MCF 10A (cell line): ENCODE data around the gene TMEM150A. TPM values are rescaled to one million over a fixed set of nuclear protein-coding genes. Genes with fewer than 3 reads are reported as not detected.

Experiments
- BruUV-seq: library from RNA; stranded (reverse); fragments of 400-500 nt; replicated peaks from 2 replicates; lab custom pipeline; 2021; lab: Mats Ljungman, UMichigan
- CTCF ChIA-PET: fragments of 300-600 bp; sonication (Branson Sonifier 250); formaldehyde crosslinking; extraction: SDS; loops from one replicate; lab custom pipeline; 2021; ENCODE audit warnings: antibody characterized with exemption, inconsistent platforms; lab: Yijun Ruan, JAX
- POLR2A ChIA-PET: fragments of 300-600, 350-650 bp; sonication (Branson Sonifier 250); formaldehyde crosslinking; extraction: SDS; loops from one replicate; lab custom pipeline; 2020; ENCODE audit warnings: antibody characterized with exemption, inconsistent platforms; lab: Yijun Ruan, JAX
- DNase-seq: peaks from one replicate; pipeline ENCODE4 v3.0.0-alpha.2; 2018; ENCODE audit not compliant: unreplicated experiment
- H3K27ac Mint-ChIP-seq: one replicate; pipeline ENCODE4 v1.8.0; 2022; ENCODE audit warnings: mild to moderate bottlenecking, low read depth, mixed read lengths; ENCODE audit not compliant: unreplicated experiment
- H3K27me3 Mint-ChIP-seq: one replicate; pipeline ENCODE4 v1.8.0; 2022; ENCODE audit warnings: mixed read lengths; ENCODE audit not compliant: insufficient read depth, unreplicated experiment
- H3K36me3 Mint-ChIP-seq: one replicate; pipeline ENCODE4 v1.8.0; 2022; ENCODE audit warnings: mild to moderate bottlenecking, moderate library complexity, mixed read lengths; ENCODE audit not compliant: insufficient read depth, unreplicated experiment
- H3K4me1 Mint-ChIP-seq: one replicate; pipeline ENCODE4 v1.8.0; 2022; ENCODE audit warnings: mixed read lengths; ENCODE audit not compliant: insufficient read depth, unreplicated experiment
- H3K4me3 Mint-ChIP-seq: one replicate; pipeline ENCODE4 v1.8.0; 2022; ENCODE audit warnings: mild to moderate bottlenecking, moderate library complexity, mixed read lengths; ENCODE audit not compliant: unreplicated experiment
- H3K9me3 Mint-ChIP-seq: one replicate; pipeline ENCODE4 v1.8.0; 2022; ENCODE audit warnings: mixed read lengths; ENCODE audit not compliant: unreplicated experiment
- CTCF ChIP-seq: fragments of 200-600 bp; IDR thresholded peaks from one replicate; pipeline ENCODE4 v1.8.0; 2022; ENCODE audit warnings: antibody characterized with exemption, mild to moderate bottlenecking; ENCODE audit not compliant: unreplicated experiment
- intact Hi-C: fragments of 100-400 bp; cut with micrococcal nuclease; formaldehyde crosslinking; loops from 2 replicates; pipeline ENCODE4 v1.14.1; 2022
- total RNA-seq: library from RNA; stranded (reverse); gene quantifications from 2 replicates; pipeline ENCODE4 v1.2.3, GENCODE V29; 2022

TMEM150A gene
- total RNA-seq, 1 experiment from 2014 or later: 12.5 TPM

- intact Hi-C loops: no loop called here
- peaks cover 15% of the 10 kb centered on the region for H3K36me3 Mint-ChIP-seq
- no peak for DNase-seq
- POLR2A ChIA-PET: interaction anchor here (1.1 to 4.6 kb wide), 2 partner anchors 19 to 139 kb away, joined by 3 to 36 read pairs; partner anchors contain the start of gene VAMP8
- H3K4me3 Mint-ChIP-seq: no peak overlapping the region
- BruUV-seq: no TSS peak
- peaks cover 6% of the 10 kb centered on the region for H3K4me1 Mint-ChIP-seq
- no peak for TF ChIP-seq CTCF
- peak overlapping the region; percentile 39 for H3K27ac Mint-ChIP-seq
- no peaks in the 10 kb centered on the region for H3K9me3 Mint-ChIP-seq
- no peaks in the 10 kb centered on the region for H3K27me3 Mint-ChIP-seq
- CTCF ChIA-PET: interaction anchor here (0.5 to 4.9 kb wide), 2 partner anchors 21 to 138 kb away, joined by 3 to 30 read pairs; no protein-coding TSS in a partner anchor
These were observed 44.3 kb downstream of the TMEM150A start for GRCh38 chr2:85558160-85558559.

- POLR2A ChIA-PET: interaction anchor here (1.2 to 3.3 kb wide), 6 partner anchors 11 to 144 kb away, joined by 3 to 21 read pairs (median 7); partner anchors contain the start of genes MAT2A and VAMP8
- no peak for DNase-seq
- Mint-ChIP-seq H3K27me3 (no peaks in the 10 kb centered on the region), H3K4me1 (peaks cover 6% of the 10 kb centered on the region), H3K4me3 (no peak overlapping the region), H3K9me3 (no peaks in the 10 kb centered on the region), H3K36me3 (peaks cover 23% of the 10 kb centered on the region), H3K27ac (no peak overlapping the region)
- intact Hi-C loops: no loop called here
- TF ChIP-seq CTCF: no peak
- CTCF ChIA-PET: interaction anchor here (0.6 to 12.7 kb wide), 7 partner anchors 11 to 258 kb away, joined by 3 to 293 read pairs (median 5); partner anchors contain the start of gene SH2D6
- no TSS peak for BruUV-seq
These were observed 45.4 kb downstream of the TMEM150A start for GRCh38 chr2:85557130-85557529.

DNA sequence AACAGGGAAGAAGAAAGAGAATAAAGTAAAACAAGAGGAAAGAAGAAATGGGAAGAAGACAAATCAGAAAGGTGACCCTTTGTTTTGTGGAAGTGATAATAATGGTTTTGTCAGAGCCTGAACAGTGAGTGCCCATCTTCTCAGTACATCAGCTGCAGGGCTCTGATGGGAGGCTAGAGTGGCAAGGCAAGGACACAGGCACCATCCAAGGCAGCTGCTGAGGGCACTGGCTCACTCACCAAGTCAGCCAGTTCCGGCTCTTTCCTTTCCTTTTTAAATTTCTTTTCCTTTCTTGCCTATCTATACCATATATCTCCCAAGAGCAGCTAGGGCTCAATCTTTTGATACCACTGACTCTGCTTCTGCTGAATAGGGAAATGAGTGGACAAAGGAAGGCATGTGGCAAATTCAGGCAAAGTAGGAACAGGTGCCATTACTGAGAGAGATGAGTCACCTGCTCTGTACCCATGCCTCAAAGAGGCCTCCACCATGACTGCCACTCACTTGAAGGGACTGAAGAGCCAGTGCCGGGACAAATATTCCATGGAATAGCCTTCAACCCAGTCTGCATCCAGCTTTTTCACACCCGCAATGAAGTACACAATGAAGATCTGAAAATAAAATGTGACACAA, 47.4 kb downstream of the TMEM150A start:
- H3K4me1 Mint-ChIP-seq: no peaks in the 10 kb centered on the region
- no peak for TF ChIP-seq CTCF
- ChIA-PET POLR2A (interaction anchor here (0.8 to 12.3 kb wide), 5 partner anchors 9 to 135 kb away, joined by 4 to 153 read pairs (median 13); partner anchors contain the start of genes MAT2A, SH2D6 and VAMP8), CTCF (interaction anchor here (1.0 to 12.7 kb wide), 5 partner anchors 9 to 189 kb away, joined by 3 to 293 read pairs (median 5); partner anchors contain the start of gene SH2D6)
- no peaks in the 10 kb centered on the region for H3K27me3 Mint-ChIP-seq
- no peaks in the 10 kb centered on the region for H3K9me3 Mint-ChIP-seq
- DNase-seq: no peak
- peaks cover 43% of the 10 kb centered on the region for H3K36me3 Mint-ChIP-seq
- H3K4me3 Mint-ChIP-seq: no peak overlapping the region
- no peak overlapping the region for H3K27ac Mint-ChIP-seq
- intact Hi-C loops: loop anchor here (5.0 kb wide), 1 partner anchor 243 kb away; no protein-coding TSS in a partner anchor
- BruUV-seq: no TSS peak

- DNase-seq: no peak
- intact Hi-C loops: loop anchor here (5.0 kb wide), 1 partner anchor 241 kb away; no protein-coding TSS in a partner anchor
- TF ChIP-seq CTCF: no peak
- H3K27me3 Mint-ChIP-seq: no peaks in the 10 kb centered on the region
- CTCF ChIA-PET: interaction anchor here (0.6 to 12.7 kb wide), 6 partner anchors 13 to 198 kb away, joined by 4 to 293 read pairs (median 4); partner anchors contain the start of genes ELMOD3, MAT2A, RETSAT and SH2D6
- no peaks in the 10 kb centered on the region for H3K4me1 Mint-ChIP-seq
- no peak overlapping the region for H3K27ac Mint-ChIP-seq
- H3K4me3 Mint-ChIP-seq: no peak overlapping the region
- H3K9me3 Mint-ChIP-seq: no peaks in the 10 kb centered on the region
- peaks cover 48% of the 10 kb centered on the region for H3K36me3 Mint-ChIP-seq
- BruUV-seq: no TSS peak
- POLR2A ChIA-PET: interaction anchor here (0.9 to 12.3 kb wide), 4 partner anchors 8 to 133 kb away, joined by 3 to 153 read pairs (median 4); partner anchors contain the start of genes GGCX, MAT2A and SH2D6
These were observed 49.3 kb downstream of the TMEM150A start for GRCh38 chr2:85553184-85553583.
